GM12878 (cell line): Measurements from ENCODE around the gene FOXN4.

ENCODE experiments used
- EZH2 ChIP-seq: IDR thresholded peaks from 2 replicates; pipeline ENCODE4 v1.6.1; 2012; ENCODE audit warnings: low read depth, mild to moderate bottlenecking, control low read depth, inconsistent platforms, low read length, borderline replicate concordance; ENCODE audit not compliant: control insufficient read depth
- KDM1A ChIP-seq: fragments of 200-600 bp; sonication (generic); IDR thresholded peaks from 2 replicates; pipeline ENCODE4 v1.6.1; 2016; ENCODE audit warnings: borderline replicate concordance
- POLR2AphosphoS5 ChIP-seq: IDR thresholded peaks from 2 replicates; pipeline ENCODE4 v1.6.1; 2011; ENCODE audit warnings: mild to moderate bottlenecking, low read length, inconsistent platforms
- TCF7 ChIP-seq: IDR thresholded peaks from 2 replicates; pipeline ENCODE4 v1.6.1; 2014; ENCODE audit warnings: antibody characterized with exemption, borderline replicate concordance
- ZBED1 ChIP-seq: IDR thresholded peaks from 2 replicates; pipeline ENCODE4 v1.6.1; 2016; ENCODE audit warnings: borderline replicate concordance
- ZNF384 ChIP-seq: IDR thresholded peaks from 2 replicates; pipeline ENCODE4 v1.6.1; 2012; ENCODE audit warnings: low read depth, mild to moderate bottlenecking, low read length, improper control_type of control experiment, borderline replicate concordance
- TF ChIP-seq, protein P1 (sequence below), 3 experiments: IDR thresholded peaks in 2 of 3; conservative IDR thresholded peaks in 1 of 3; 2 replicates each; pipeline ENCODE4 v1.5.1; 2011; ENCODE audit warnings: low read depth in 3 of 3, low read length in 3 of 3, mild to moderate bottlenecking in 3 of 3, control low read depth in 2 of 3, moderate library complexity in 2 of 3, inconsistent platforms in 1 of 3, mixed read lengths in 1 of 3; ENCODE audit not compliant: control insufficient read depth in 2 of 3, insufficient read depth in 1 of 3; ENCODE audit errors: extremely low read depth in 1 of 3

DNA sequence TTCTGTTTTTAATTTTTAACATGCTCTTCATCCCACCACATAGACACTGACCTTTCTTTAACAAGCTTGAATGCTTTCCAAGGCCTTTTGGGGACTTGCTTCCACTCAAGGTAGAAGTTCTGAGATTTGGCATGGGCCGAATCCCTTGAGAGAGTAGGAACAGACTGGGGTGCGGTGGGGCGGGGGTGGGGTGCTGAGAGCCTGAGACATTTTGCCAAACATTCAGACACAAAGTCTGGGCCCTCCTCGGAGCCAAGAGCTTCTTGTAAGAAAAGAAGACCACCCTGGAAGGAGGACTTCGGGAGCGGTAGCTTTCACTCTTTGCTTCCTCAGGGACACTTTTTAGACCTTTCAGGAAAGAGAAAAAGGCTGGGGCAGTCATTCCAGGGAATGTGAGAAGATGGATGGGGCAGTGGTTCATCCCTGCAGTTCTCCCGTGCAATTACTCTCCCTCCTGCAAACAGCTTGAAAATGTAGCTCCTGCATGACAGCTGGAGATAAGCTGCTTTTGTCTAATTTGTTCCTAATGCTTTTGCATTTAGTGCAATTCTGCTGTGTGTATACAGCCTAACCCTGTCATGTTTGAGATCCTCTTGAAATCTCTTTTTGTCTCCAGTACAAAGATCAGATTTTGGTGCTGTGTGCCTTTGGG is 22.3 kb upstream of the FOXN4 start:
- no peak for TF ChIP-seq KDM1A
- TF ChIP-seq TCF7: no peak
- no peak for TF ChIP-seq ZNF384
- no peak for TF ChIP-seq ZBED1
- TF ChIP-seq, protein P1, sequence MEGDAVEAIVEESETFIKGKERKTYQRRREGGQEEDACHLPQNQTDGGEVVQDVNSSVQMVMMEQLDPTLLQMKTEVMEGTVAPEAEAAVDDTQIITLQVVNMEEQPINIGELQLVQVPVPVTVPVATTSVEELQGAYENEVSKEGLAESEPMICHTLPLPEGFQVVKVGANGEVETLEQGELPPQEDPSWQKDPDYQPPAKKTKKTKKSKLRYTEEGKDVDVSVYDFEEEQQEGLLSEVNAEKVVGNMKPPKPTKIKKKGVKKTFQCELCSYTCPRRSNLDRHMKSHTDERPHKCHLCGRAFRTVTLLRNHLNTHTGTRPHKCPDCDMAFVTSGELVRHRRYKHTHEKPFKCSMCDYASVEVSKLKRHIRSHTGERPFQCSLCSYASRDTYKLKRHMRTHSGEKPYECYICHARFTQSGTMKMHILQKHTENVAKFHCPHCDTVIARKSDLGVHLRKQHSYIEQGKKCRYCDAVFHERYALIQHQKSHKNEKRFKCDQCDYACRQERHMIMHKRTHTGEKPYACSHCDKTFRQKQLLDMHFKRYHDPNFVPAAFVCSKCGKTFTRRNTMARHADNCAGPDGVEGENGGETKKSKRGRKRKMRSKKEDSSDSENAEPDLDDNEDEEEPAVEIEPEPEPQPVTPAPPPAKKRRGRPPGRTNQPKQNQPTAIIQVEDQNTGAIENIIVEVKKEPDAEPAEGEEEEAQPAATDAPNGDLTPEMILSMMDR (IDR thresholded peaks at IDR 0.05 in 2 of 3, conservative IDR thresholded peaks at IDR 0.05 in 1 of 3; ENCODE audit: control insufficient read depth in 2 of 3, extremely low read depth in 1 of 3, insufficient read depth in 1 of 3, low read depth in 3 of 3, low read length in 3 of 3): no peak
- TF ChIP-seq EZH2: no peak
- TF ChIP-seq POLR2AphosphoS5: no peak
